Measurements from ENCODE around the gene NR1I3.

- TF ChIP-seq CTCF (conservative IDR thresholded peaks at IDR 0.05) (no peak), EZH2 (IDR thresholded peaks at IDR 0.05; ENCODE audit: low read depth) (no peak)
Observed at GRCh38 chr1:161266836-161267235, 28.8 kb upstream of the NR1I3 start.

Data from PC-9 (cell line).